K562 (cell line): Measurements from ENCODE around the gene LHCGR. TPM values are rescaled to one million over a fixed set of nuclear protein-coding genes. Genes with fewer than 3 reads are reported as not detected.

Experiments
- ATAC-seq: fragments of 200-7000 bp; cut with Tn5 transposase; 3 replicates; pipeline ENCODE4 v1.9.1; 2020; ENCODE audit warnings: moderate library complexity
- BruUV-seq: library from RNA; stranded (reverse); fragments of 400-500 nt; replicated peaks from 2 replicates; lab custom pipeline; 2021; lab: Mats Ljungman, UMichigan
- CTCF ChIA-PET: fragments of 300-600 bp; formaldehyde crosslinking; extraction: SDS; loops from one replicate; lab custom pipeline; 2021; ENCODE audit warnings: low intra/inter-chr PET ratio; lab: Yijun Ruan, JAX
- POLR2A ChIA-PET: fragments of 300-600, 350-650 bp; sonication (Branson Sonifier 250); formaldehyde crosslinking; extraction: SDS; loops from one replicate; lab custom pipeline; 2021; ENCODE audit warnings: antibody characterized with exemption, inconsistent platforms; lab: Yijun Ruan, JAX
- DNase-seq, 4 experiments: peaks; one replicate each; pipeline versions ENCODE4 v3.0.0 to v3.0.0-alpha.2; 2011 to 2018; ENCODE audit warnings: low spot score in 3 of 4, mixed read lengths in 3 of 4; ENCODE audit errors: extremely low read depth in 1 of 4
- FAIRE-seq: peaks from 2 replicates; lab custom pipeline; 2011; peaks lifted over from hg19 to GRCh38; lab: Jason Lieb, UNC
- H2AFZ ChIP-seq: 2 replicates; pipeline ENCODE4 v1.6.0; 2011; ENCODE audit warnings: low read depth, low read length, control low read depth, inconsistent platforms
- H3K27ac ChIP-seq: fragments of 200-600 bp; 3 replicates; pipeline ENCODE4 v1.8.0; 2011; ENCODE audit warnings: low read depth, mild to moderate bottlenecking, control low read depth, inconsistent platforms, low read length, moderate library complexity, mixed read lengths; ENCODE audit errors: extremely low read depth
- H3K27me3 ChIP-seq, 2 experiments: fragments of 300-600 bp in 1 of 2; 2 replicates in 1 of 2; 3 replicates in 1 of 2; pipeline versions ENCODE4 v1.6.0 to v1.8.0; 2011; ENCODE audit warnings: inconsistent platforms in 2 of 2, low read length in 2 of 2, mild to moderate bottlenecking in 1 of 2, mixed read lengths in 1 of 2, moderate library complexity in 1 of 2; ENCODE audit not compliant: control insufficient read depth in 2 of 2, insufficient read depth in 2 of 2
- H3K36me3 ChIP-seq: fragments of 300-600 bp; 3 replicates; pipeline ENCODE4 v1.8.0; 2011; ENCODE audit warnings: mild to moderate bottlenecking, low read length, inconsistent platforms; ENCODE audit not compliant: control insufficient read depth, insufficient read depth
- H3K4me1 ChIP-seq, 2 experiments: fragments of 200-600 bp in 1 of 2; replicated peaks in 1 of 2; 2 replicates in 1 of 2; 3 replicates in 1 of 2; pipeline versions ENCODE4 v1.5.1 to v1.8.0; 2011; ENCODE audit warnings: inconsistent platforms in 2 of 2, low read length in 2 of 2, mild to moderate bottlenecking in 1 of 2, mixed read lengths in 1 of 2, moderate library complexity in 1 of 2; ENCODE audit not compliant: control insufficient read depth in 2 of 2, insufficient read depth in 2 of 2
- H3K4me2 ChIP-seq: 2 replicates; pipeline ENCODE4 v1.6.1; 2011; ENCODE audit warnings: low read length, control low read depth, inconsistent platforms, mixed read lengths; ENCODE audit not compliant: insufficient read depth
- H3K4me3 ChIP-seq: fragments of 200-600 bp; sonication (generic), shearing (Covaris generic); 2 replicates; pipeline ENCODE4 v1.5.1; 2016; ENCODE audit warnings: control low read depth, inconsistent platforms
- H3K79me2 ChIP-seq: fragments of 200-600 bp; 3 replicates; pipeline ENCODE4 v1.8.0; 2011; ENCODE audit warnings: low read length, inconsistent platforms; ENCODE audit not compliant: control insufficient read depth, insufficient read depth
- H3K9ac ChIP-seq, 2 experiments: 2 replicates each; pipeline versions ENCODE4 v1.6.0 to v1.6.1; 2011; ENCODE audit warnings: low read depth in 2 of 2, low read length in 2 of 2, control low read depth in 1 of 2, inconsistent platforms in 1 of 2, mild to moderate bottlenecking in 1 of 2, mixed read lengths in 1 of 2; ENCODE audit not compliant: insufficient read depth in 1 of 2
- H3K9me1 ChIP-seq: one replicate; pipeline ENCODE4 v1.6.0; 2011; ENCODE audit warnings: inconsistent platforms, mild to moderate bottlenecking, low read length, moderate library complexity; ENCODE audit not compliant: control insufficient read depth, insufficient read depth
- H3K9me3 ChIP-seq: replicated peaks from 2 replicates; pipeline ENCODE4 v1.5.1; 2011; ENCODE audit warnings: low read depth, low read length, inconsistent platforms; ENCODE audit not compliant: control insufficient read depth, insufficient read depth
- H4K20me1 ChIP-seq: replicated peaks from 2 replicates; pipeline ENCODE4 v1.6.1; 2011; ENCODE audit warnings: low read length, inconsistent platforms, mixed read lengths; ENCODE audit not compliant: control insufficient read depth, insufficient read depth
- EP300 ChIP-seq: IDR thresholded peaks from 2 replicates; pipeline ENCODE4 v1.6.1; 2012; ENCODE audit warnings: low read length, improper control_type of control experiment
- HMGN3 ChIP-seq: IDR thresholded peaks from 2 replicates; pipeline ENCODE4 v1.6.1; 2011; ENCODE audit warnings: borderline replicate concordance, low read depth, mild to moderate bottlenecking, mixed read lengths, low read length; ENCODE audit not compliant: insufficient read length; ENCODE audit errors: extremely low read depth
- JUN ChIP-seq, 2 experiments: sonication (generic) in 1 of 2; formaldehyde crosslinking in 1 of 2; IDR thresholded peaks; 2 replicates each; pipeline versions ENCODE4 v1.6.1 to v1.8.0; 2012 to 2022; ENCODE audit warnings: borderline replicate concordance in 2 of 2, mild to moderate bottlenecking in 2 of 2, improper control_type of control experiment in 1 of 2, low read depth in 1 of 2, low read length in 1 of 2, missing genetic modification reagents in 1 of 2
- MYBL2 ChIP-seq, 2 experiments: fragments of 450-650 bp in 1 of 2; sonication (generic) in 1 of 2; formaldehyde crosslinking in 1 of 2; IDR thresholded peaks; 2 replicates each; pipeline versions ENCODE4 v1.6.1 to v1.8.1; 2017 to 2022; ENCODE audit warnings: borderline replicate concordance in 1 of 2, inconsistent platforms in 1 of 2, low read depth in 1 of 2, mild to moderate bottlenecking in 1 of 2, missing genetic modification reagents in 1 of 2, moderate library complexity in 1 of 2
- POLR2B ChIP-seq: fragments of 450-650 bp; IDR thresholded peaks from 2 replicates; pipeline ENCODE4 v1.6.1; 2018; ENCODE audit warnings: low read depth; ENCODE audit not compliant: partially characterized antibody
- POLR2G ChIP-seq: fragments of 200-400 bp; formaldehyde crosslinking; IDR thresholded peaks from 2 replicates; pipeline ENCODE4 v1.6.1; 2017; ENCODE audit warnings: low read depth, mild to moderate bottlenecking, antibody characterized with exemption, low read length, moderate library complexity
- SNIP1 ChIP-seq: fragments of 450-650 bp; IDR thresholded peaks from 2 replicates; pipeline ENCODE4 v1.7.1; 2017; ENCODE audit warnings: low read depth, mild to moderate bottlenecking
- SP2 ChIP-seq: IDR thresholded peaks from 2 replicates; pipeline ENCODE4 v1.6.1; 2011; ENCODE audit warnings: mild to moderate bottlenecking, low read depth, low read length, moderate library complexity; ENCODE audit not compliant: poor library complexity, severe bottlenecking; ENCODE audit errors: extremely low read depth
- STAT5A ChIP-seq: IDR thresholded peaks from 2 replicates; pipeline ENCODE4 v1.6.1; 2012; ENCODE audit warnings: low read length, inconsistent platforms, borderline replicate concordance
- WGBS: fragments of 100-300 bp; shearing (Covaris generic); methylation state at CpG from one replicate; pipeline ENCODE4 v1.1.6; 2016; ENCODE audit warnings: low coverage, mixed read lengths; ENCODE audit not compliant: insufficient coverage; ENCODE audit errors: missing lambda C conversion rate; 5-methylcytosine and 5-hydroxymethylcytosine counted together
- in situ Hi-C: fragments of 300-500 bp; cut with MboI; formaldehyde crosslinking; loops from 4 replicates; pipeline ENCODE4 v1.15.0; 2018; ENCODE audit warnings: inconsistent platforms, mixed read lengths
- intact Hi-C: fragments of 100-400 bp; cut with micrococcal nuclease; formaldehyde crosslinking; loops from 2 replicates; pipeline ENCODE4 v1.14.2; 2022
- polyA plus RNA-seq, 8 experiments: library from polyadenylated mRNA; depleted of rRNA in 4 of 8; stranded (reverse) in 5 of 8; unstranded in 3 of 8; fragments of >200 nt; fragmentation: Nextera tagmentation in 2 of 8; fragmentation: Illumina TruSeq in 1 of 8; extraction: Ambion mirVana in 2 of 8; extraction: Trizol in 1 of 8; gene quantifications; 2 replicates each; pipeline versions ENCODE4 v1.2.1 to v1.2.3, GENCODE V29; 2011 to 2014; ENCODE audit warnings: inconsistent platforms in 1 of 8, missing spikeins in 1 of 8
- total RNA-seq, 7 experiments: library from RNA; depleted of rRNA in 6 of 7; stranded (reverse); fragments of >200 nt in 6 of 7; fragmentation: Illumina TruSeq in 2 of 7; extraction: Trizol in 2 of 7; gene quantifications; 2 replicates each; pipeline versions ENCODE4 v1.2.1 to v1.2.3, GENCODE V29; 2011 to 2021; ENCODE audit warnings: low replicate concordance in 1 of 7
- TF ChIP-seq, protein P1 (sequence below): fragments of 450-650 bp; IDR thresholded peaks from 2 replicates; pipeline ENCODE4 v1.6.1; 2017; ENCODE audit warnings: antibody characterized with exemption, mild to moderate bottlenecking

Gene LHCGR
- total and polyA plus RNA-seq, 9 of the 15 experiments (the other 6 are each of a cell fraction or from before 2014, with no cell fraction given), result not detected

DNA sequence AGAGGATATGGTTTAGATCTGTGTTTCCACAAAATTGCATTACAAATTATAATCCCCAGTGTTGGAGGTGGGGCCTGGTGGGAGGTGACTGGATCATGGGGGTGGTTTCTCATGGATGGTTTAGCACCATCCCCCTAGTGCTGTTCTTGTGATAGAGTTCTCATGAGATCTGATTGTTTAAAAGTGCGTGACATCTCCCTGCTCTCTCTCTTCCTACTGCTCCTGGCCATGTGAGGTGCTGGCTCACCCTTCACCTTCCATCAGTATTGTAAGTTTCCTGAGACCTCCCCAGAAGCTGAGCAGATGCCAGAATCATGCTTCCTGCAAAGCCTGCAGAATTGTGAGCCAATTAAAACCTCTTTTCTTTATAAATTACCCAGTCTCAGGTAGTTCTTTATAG lies 33.1 kb downstream of the LHCGR start:
- no TSS peak for BruUV-seq
- Histone ChIP-seq H3K9me3 (no peaks in the 10 kb centered on the region), H4K20me1 (no peaks in the 10 kb centered on the region), H2AFZ (no peak overlapping the region), H3K4me2 (no peak overlapping the region), H3K4me3 (no peak overlapping the region), H3K27ac (no peak overlapping the region), H3K4me1 (peaks cover 0 to 3% of the 10 kb centered on the region in 2 experiments; a peak in 1 of 5 replicates)
- no peak for FAIRE-seq
- 17% methylated on average over 1 of the region's 1 CpG for WGBS
- TF ChIP-seq MYBL2 (IDR thresholded peaks at IDR 0.05; ENCODE audit: low read depth), result no peak
- no peak for TF ChIP-seq MYBL2 (CRISPR knock-in tag; IDR thresholded peaks at IDR 0.05; ENCODE audit: borderline replicate concordance)
- no peak for TF ChIP-seq SNIP1
- TF ChIP-seq, protein P1, sequence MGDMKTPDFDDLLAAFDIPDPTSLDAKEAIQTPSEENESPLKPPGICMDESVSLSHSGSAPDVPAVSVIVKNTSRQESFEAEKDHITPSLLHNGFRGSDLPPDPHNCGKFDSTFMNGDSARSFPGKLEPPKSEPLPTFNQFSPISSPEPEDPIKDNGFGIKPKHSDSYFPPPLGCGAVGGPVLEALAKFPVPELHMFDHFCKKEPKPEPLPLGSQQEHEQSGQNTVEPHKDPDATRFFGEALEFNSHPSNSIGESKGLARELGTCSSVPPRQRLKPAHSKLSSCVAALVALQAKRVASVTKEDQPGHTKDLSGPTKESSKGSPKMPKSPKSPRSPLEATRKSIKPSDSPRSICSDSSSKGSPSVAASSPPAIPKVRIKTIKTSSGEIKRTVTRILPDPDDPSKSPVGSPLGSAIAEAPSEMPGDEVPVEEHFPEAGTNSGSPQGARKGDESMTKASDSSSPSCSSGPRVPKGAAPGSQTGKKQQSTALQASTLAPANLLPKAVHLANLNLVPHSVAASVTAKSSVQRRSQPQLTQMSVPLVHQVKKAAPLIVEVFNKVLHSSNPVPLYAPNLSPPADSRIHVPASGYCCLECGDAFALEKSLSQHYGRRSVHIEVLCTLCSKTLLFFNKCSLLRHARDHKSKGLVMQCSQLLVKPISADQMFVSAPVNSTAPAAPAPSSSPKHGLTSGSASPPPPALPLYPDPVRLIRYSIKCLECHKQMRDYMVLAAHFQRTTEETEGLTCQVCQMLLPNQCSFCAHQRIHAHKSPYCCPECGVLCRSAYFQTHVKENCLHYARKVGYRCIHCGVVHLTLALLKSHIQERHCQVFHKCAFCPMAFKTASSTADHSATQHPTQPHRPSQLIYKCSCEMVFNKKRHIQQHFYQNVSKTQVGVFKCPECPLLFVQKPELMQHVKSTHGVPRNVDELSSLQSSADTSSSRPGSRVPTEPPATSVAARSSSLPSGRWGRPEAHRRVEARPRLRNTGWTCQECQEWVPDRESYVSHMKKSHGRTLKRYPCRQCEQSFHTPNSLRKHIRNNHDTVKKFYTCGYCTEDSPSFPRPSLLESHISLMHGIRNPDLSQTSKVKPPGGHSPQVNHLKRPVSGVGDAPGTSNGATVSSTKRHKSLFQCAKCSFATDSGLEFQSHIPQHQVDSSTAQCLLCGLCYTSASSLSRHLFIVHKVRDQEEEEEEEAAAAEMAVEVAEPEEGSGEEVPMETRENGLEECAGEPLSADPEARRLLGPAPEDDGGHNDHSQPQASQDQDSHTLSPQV, result no peak
- TF ChIP-seq SP2, result no peak
- TF ChIP-seq POLR2G, result no peak
- TF ChIP-seq EP300, result no peak
- no peak for TF ChIP-seq HMGN3
- TF ChIP-seq JUN (IDR thresholded peaks at IDR 0.05; ENCODE audit: borderline replicate concordance, low read depth, low read length), result no peak
- TF ChIP-seq JUN (CRISPR knock-in tag; IDR thresholded peaks at IDR 0.05; ENCODE audit: borderline replicate concordance), result no peak
- no peak for TF ChIP-seq POLR2B
- TF ChIP-seq STAT5A, result no peak
- TF ChIP-seq, all 486 proteins: peak for 0
- Histone ChIP-seq H3K79me2 (no peaks in the 10 kb centered on the region), H3K27me3 (no peaks in the 10 kb centered on the region), H3K9ac (no peak overlapping the region), H3K9me1 (no peaks in the 10 kb centered on the region), H3K36me3 (no peaks in the 10 kb centered on the region)
- ATAC-seq, result no peak
- ChIA-PET CTCF (no interaction called here), POLR2A (no interaction called here)
- in situ Hi-C loops (no loop called here), intact Hi-C loops (no loop called here)
- DNase-seq, result no peak
